Measurements from ENCODE around the gene RP2. TPM values are rescaled to one million over a fixed set of nuclear protein-coding genes. Genes with fewer than 3 reads are reported as not detected.

The RP2 gene
- total RNA-seq, 1 donor from 2014 or later, result 25.0 TPM

- no peaks in the 10 kb centered on the region for H3K4me1 Mint-ChIP-seq
- no peak overlapping the region for H3K27ac Mint-ChIP-seq
- H3K27ac ChIP-seq, result no peak overlapping the region
- peaks cover 6% of the 10 kb centered on the region for H3K9me3 Mint-ChIP-seq
- no peaks in the 10 kb centered on the region for H3K36me3 ChIP-seq
- no peak overlapping the region for H3K9ac ChIP-seq
- H3K4me3 Mint-ChIP-seq, result no peak overlapping the region
- H3K9me3 ChIP-seq (ENCODE audit: low read depth), result no peaks in the 10 kb centered on the region
- peaks cover 8% of the 10 kb centered on the region for H3K27me3 Mint-ChIP-seq (ENCODE audit: insufficient read depth, low read depth)
- no peaks in the 10 kb centered on the region for H3K4me1 ChIP-seq
- H2AFZ ChIP-seq (replicated peaks), result no peak overlapping the region
- H3K4me3 ChIP-seq, result no peak overlapping the region
- no peaks in the 10 kb centered on the region for H3K27me3 ChIP-seq
- no peaks in the 10 kb centered on the region for H3K79me2 ChIP-seq (ENCODE audit: low read depth)
- no peak for DNase-seq (ENCODE audit: low spot score)
- no peaks in the 10 kb centered on the region for H3F3A ChIP-seq (ENCODE audit: low read depth)
- TF ChIP-seq, protein P1, sequence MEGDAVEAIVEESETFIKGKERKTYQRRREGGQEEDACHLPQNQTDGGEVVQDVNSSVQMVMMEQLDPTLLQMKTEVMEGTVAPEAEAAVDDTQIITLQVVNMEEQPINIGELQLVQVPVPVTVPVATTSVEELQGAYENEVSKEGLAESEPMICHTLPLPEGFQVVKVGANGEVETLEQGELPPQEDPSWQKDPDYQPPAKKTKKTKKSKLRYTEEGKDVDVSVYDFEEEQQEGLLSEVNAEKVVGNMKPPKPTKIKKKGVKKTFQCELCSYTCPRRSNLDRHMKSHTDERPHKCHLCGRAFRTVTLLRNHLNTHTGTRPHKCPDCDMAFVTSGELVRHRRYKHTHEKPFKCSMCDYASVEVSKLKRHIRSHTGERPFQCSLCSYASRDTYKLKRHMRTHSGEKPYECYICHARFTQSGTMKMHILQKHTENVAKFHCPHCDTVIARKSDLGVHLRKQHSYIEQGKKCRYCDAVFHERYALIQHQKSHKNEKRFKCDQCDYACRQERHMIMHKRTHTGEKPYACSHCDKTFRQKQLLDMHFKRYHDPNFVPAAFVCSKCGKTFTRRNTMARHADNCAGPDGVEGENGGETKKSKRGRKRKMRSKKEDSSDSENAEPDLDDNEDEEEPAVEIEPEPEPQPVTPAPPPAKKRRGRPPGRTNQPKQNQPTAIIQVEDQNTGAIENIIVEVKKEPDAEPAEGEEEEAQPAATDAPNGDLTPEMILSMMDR (IDR thresholded peaks at IDR 0.05), result no peak
- TF ChIP-seq EZH2 (IDR thresholded peaks at IDR 0.05) (no peak), EZH2phosphoT487 (IDR thresholded peaks at IDR 0.05) (no peak)
- no peaks in the 10 kb centered on the region for H3K36me3 Mint-ChIP-seq
- H4K20me1 ChIP-seq (ENCODE audit: low read depth), result no peaks in the 10 kb centered on the region
- no peak overlapping the region for H3K4me2 ChIP-seq
Measured at GRCh38 chrX:46803140-46803539, 33.7 kb upstream of the RP2 start.

DNA sequence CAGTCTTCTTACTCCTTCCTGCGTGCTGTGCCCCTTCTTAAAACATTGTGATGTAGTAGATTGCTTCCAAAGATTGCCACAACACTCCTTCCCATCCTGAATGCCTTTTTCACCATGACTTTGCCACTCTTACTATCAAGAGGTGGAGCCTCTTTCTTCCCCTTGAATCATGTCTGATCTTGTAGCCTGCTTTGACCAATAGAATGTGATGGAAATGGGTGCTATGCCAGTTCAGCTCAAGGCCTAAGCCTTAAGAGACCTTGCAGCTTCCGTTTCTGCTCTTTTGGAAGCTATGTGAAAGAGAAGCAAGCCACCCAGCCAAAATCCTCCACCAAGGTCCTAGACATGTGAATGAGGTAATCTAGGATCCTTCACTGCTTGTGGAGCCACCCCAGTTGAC, 31.6 kb upstream of the RP2 start:
- peaks cover 6% of the 10 kb centered on the region for H3K9me3 Mint-ChIP-seq
- Histone ChIP-seq H3K27me3 (no peaks in the 10 kb centered on the region), H4K20me1 (ENCODE audit: low read depth) (no peaks in the 10 kb centered on the region), H3K27ac (no peak overlapping the region), H3F3A (ENCODE audit: low read depth) (no peaks in the 10 kb centered on the region), H3K4me1 (no peaks in the 10 kb centered on the region), H3K36me3 (no peaks in the 10 kb centered on the region), H3K4me3 (no peak overlapping the region), H2AFZ (replicated peaks) (no peak overlapping the region), H3K79me2 (ENCODE audit: low read depth) (no peaks in the 10 kb centered on the region), H3K4me2 (no peak overlapping the region), H3K9ac (no peak overlapping the region), H3K9me3 (ENCODE audit: low read depth) (peaks cover 8% of the 10 kb centered on the region)
- peaks cover 12% of the 10 kb centered on the region for H3K27me3 Mint-ChIP-seq (ENCODE audit: insufficient read depth, low read depth)
- no peaks in the 10 kb centered on the region for H3K36me3 Mint-ChIP-seq
- H3K27ac Mint-ChIP-seq, result no peak overlapping the region
- DNase-seq (ENCODE audit: low spot score), result no peak
- TF ChIP-seq, protein P1 (IDR thresholded peaks at IDR 0.05), result no peak
- TF ChIP-seq EZH2phosphoT487 (IDR thresholded peaks at IDR 0.05) (no peak), EZH2 (IDR thresholded peaks at IDR 0.05) (no peak)
- no peak overlapping the region for H3K4me3 Mint-ChIP-seq
- H3K4me1 Mint-ChIP-seq, result no peaks in the 10 kb centered on the region

DNA sequence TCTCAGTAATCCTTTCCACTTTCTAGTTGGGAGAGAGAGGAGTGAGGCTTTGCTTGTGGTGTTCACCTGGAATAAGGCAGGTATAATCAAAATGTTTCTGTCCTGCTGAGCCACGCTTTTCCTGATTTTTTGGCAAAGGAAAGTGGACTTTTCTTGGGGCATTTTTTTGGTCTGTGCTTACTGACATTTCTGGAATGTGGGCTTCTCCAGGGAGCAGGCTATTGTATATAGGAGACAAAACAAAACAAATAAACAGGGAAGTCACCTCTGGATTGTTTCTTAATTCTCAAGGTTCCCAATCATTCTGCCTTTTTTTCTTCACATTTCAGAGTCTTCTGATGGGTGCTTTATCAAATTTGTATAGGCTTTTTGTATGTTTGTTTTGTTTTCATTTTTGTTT, 25.7 kb upstream of the RP2 start:
- Histone ChIP-seq H3K9me3 (ENCODE audit: low read depth) (peaks cover 8% of the 10 kb centered on the region), H3K79me2 (ENCODE audit: low read depth) (no peaks in the 10 kb centered on the region), H3K4me3 (no peak overlapping the region), H3K4me2 (no peak overlapping the region), H3K4me1 (no peaks in the 10 kb centered on the region), H4K20me1 (ENCODE audit: low read depth) (no peaks in the 10 kb centered on the region), H3K36me3 (no peaks in the 10 kb centered on the region), H3K27ac (no peak overlapping the region), H3F3A (ENCODE audit: low read depth) (no peaks in the 10 kb centered on the region), H3K9ac (no peak overlapping the region), H3K27me3 (no peaks in the 10 kb centered on the region), H2AFZ (replicated peaks) (no peak overlapping the region)
- TF ChIP-seq EZH2phosphoT487 (IDR thresholded peaks at IDR 0.05), result no peak
- TF ChIP-seq, protein P1 (IDR thresholded peaks at IDR 0.05), result no peak
- TF ChIP-seq EZH2 (IDR thresholded peaks at IDR 0.05), result no peak
- H3K27me3 Mint-ChIP-seq (ENCODE audit: insufficient read depth, low read depth), result peaks cover 10% of the 10 kb centered on the region
- H3K4me1 Mint-ChIP-seq, result no peaks in the 10 kb centered on the region
- no peak overlapping the region for H3K27ac Mint-ChIP-seq
- H3K4me3 Mint-ChIP-seq, result no peak overlapping the region
- H3K36me3 Mint-ChIP-seq, result no peaks in the 10 kb centered on the region
- peaks cover 3% of the 10 kb centered on the region for H3K9me3 Mint-ChIP-seq
- no peak for DNase-seq (ENCODE audit: low spot score)
